Trophoblast cell (in vitro differentiated cells and primary cell): ENCODE results near the gene C8G.

Source experiments
- DNase-seq, 2 donors: peaks; one replicate each; pipeline ENCODE4 v3.0.0-alpha.2; 2016
- H2AFZ ChIP-seq: 2 replicates; pipeline ENCODE4 v1.6.1; 2013; ENCODE audit warnings: low read length, moderate library complexity, mild to moderate bottlenecking; ENCODE audit not compliant: insufficient read depth, poor library complexity
- H2AK5ac ChIP-seq: 2 replicates; pipeline ENCODE4 v1.6.1; 2013; ENCODE audit warnings: mild to moderate bottlenecking, low read length
- H2BK120ac ChIP-seq: 2 replicates; pipeline ENCODE4 v1.6.1; 2013; ENCODE audit warnings: low read length, mild to moderate bottlenecking, moderate library complexity; ENCODE audit not compliant: insufficient read depth, poor library complexity
- H2BK12ac ChIP-seq: 2 replicates; pipeline ENCODE4 v1.6.1; 2013; ENCODE audit warnings: mild to moderate bottlenecking, low read length, moderate library complexity
- H2BK5ac ChIP-seq: 2 replicates; pipeline ENCODE4 v1.6.1; 2013; ENCODE audit warnings: low read length, low read depth, moderate library complexity, mild to moderate bottlenecking; ENCODE audit not compliant: poor library complexity
- H3K14ac ChIP-seq: 2 replicates; pipeline ENCODE4 v1.6.1; 2013; ENCODE audit warnings: mild to moderate bottlenecking, low read length
- H3K18ac ChIP-seq: 2 replicates; pipeline ENCODE4 v1.6.1; 2013; ENCODE audit warnings: mild to moderate bottlenecking, low read length
- H3K23ac ChIP-seq: 2 replicates; pipeline ENCODE4 v1.6.1; 2013; ENCODE audit warnings: low read length
- H3K27ac ChIP-seq: 2 replicates; pipeline ENCODE4 v1.5.1; 2013; ENCODE audit warnings: low read depth, mild to moderate bottlenecking, inconsistent platforms, low read length, moderate library complexity
- H3K27me3 ChIP-seq: 2 replicates; pipeline ENCODE4 v1.6.1; 2013; ENCODE audit warnings: inconsistent platforms, mild to moderate bottlenecking, low read length, moderate library complexity; ENCODE audit not compliant: insufficient read depth
- H3K36me3 ChIP-seq, 2 experiments: 1 replicate in 1 of 2; 2 replicates in 1 of 2; pipeline ENCODE4 v1.6.1; 2013; ENCODE audit warnings: low read length in 2 of 2, mild to moderate bottlenecking in 2 of 2, moderate library complexity in 1 of 2; ENCODE audit not compliant: insufficient read depth in 2 of 2, control insufficient read depth in 1 of 2
- H3K4ac ChIP-seq: 2 replicates; pipeline ENCODE4 v1.6.1; 2013; ENCODE audit warnings: low read depth, mild to moderate bottlenecking, low read length, moderate library complexity
- H3K4me1 ChIP-seq, 2 experiments: 1 replicate in 1 of 2; 2 replicates in 1 of 2; pipeline ENCODE4 v1.6.1; 2013; ENCODE audit warnings: low read length in 2 of 2, mild to moderate bottlenecking in 2 of 2, moderate library complexity in 1 of 2; ENCODE audit not compliant: insufficient read depth in 2 of 2, control insufficient read depth in 1 of 2
- H3K4me2 ChIP-seq: 2 replicates; pipeline ENCODE4 v1.6.1; 2013; ENCODE audit warnings: inconsistent platforms, mild to moderate bottlenecking, low read length, moderate library complexity
- H3K4me3 ChIP-seq: 2 replicates; pipeline ENCODE4 v1.5.1; 2013; ENCODE audit warnings: mild to moderate bottlenecking, low read depth, low read length, inconsistent platforms
- H3K79me1 ChIP-seq: one replicate; pipeline ENCODE4 v1.6.1; 2013; ENCODE audit warnings: low read length
- H3K79me2 ChIP-seq: 2 replicates; pipeline ENCODE4 v1.6.1; 2013; ENCODE audit warnings: low read length, mild to moderate bottlenecking; ENCODE audit not compliant: control insufficient read depth, insufficient read depth, poor library complexity
- H3K9ac ChIP-seq: 2 replicates; pipeline ENCODE4 v1.6.1; 2013; ENCODE audit warnings: mild to moderate bottlenecking, low read length
- H3K9me3 ChIP-seq: 2 replicates; pipeline ENCODE4 v1.6.1; 2013; ENCODE audit warnings: low read depth, mild to moderate bottlenecking, control low read depth, inconsistent platforms, low read length; ENCODE audit not compliant: insufficient read depth
- H4K12ac ChIP-seq: 2 replicates; pipeline ENCODE4 v1.6.1; 2013; ENCODE audit warnings: low read depth, mild to moderate bottlenecking, low read length, moderate library complexity
- H4K8ac ChIP-seq: 2 replicates; pipeline ENCODE4 v1.6.1; 2013; ENCODE audit warnings: low read depth, mild to moderate bottlenecking, low read length, moderate library complexity
- H4K91ac ChIP-seq: one replicate; pipeline ENCODE4 v1.6.1; 2013; ENCODE audit warnings: low read depth, mild to moderate bottlenecking, low read length, moderate library complexity
- WGBS: extraction: QIAGEN DNeasy Blood & Tissue Kit; methylation state at CpG from one replicate; pipeline ENCODE4 v1.1.7; 2013; ENCODE audit warnings: missing lambda C conversion rate; ENCODE audit not compliant: insufficient read length, insufficient coverage; ENCODE audit errors: extremely low coverage; 5-methylcytosine and 5-hydroxymethylcytosine counted together

Gene C8G

DNA sequence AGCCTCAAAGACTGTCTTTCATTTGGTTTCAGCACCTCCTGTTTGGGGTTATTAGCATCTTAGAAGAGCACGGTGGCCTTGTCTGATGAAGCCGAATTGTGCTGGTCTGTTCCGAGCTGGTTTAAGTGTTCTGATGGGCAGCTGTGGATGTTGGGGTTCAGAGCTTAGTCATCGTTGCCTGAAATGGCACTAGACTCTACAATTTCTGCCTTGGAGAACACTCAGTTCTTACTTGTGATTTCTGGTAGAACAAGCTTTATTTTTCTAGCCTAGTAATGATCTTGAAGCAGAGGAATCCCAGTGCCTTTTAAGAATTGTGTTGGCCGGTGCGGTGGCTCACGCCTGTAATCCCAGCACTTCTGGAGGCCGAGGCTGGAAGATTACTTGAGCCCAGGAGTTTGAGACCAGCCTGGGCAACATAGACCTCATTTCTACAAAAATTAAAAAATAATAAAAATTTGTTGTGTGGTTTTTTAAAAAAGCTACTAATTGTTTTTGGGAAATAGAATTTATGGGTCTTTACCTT lies 8.3 kb upstream of the C8G start:
- Histone ChIP-seq H3K18ac (no peak overlapping the region), H2AK5ac (no peak overlapping the region), H3K4me3 (no peak overlapping the region), H2BK12ac (no peak overlapping the region), H3K4me1 (peaks cover 0 to 3% of the 10 kb centered on the region in 2 experiments), H3K9ac (no peak overlapping the region), H3K36me3 (peaks cover 38 to 40% of the 10 kb centered on the region in 2 experiments), H3K4me2 (no peak overlapping the region), H3K23ac (no peak overlapping the region), H2AFZ (no peak overlapping the region), H3K27ac (no peak overlapping the region), H3K79me2 (no peaks in the 10 kb centered on the region), H2BK5ac (no peak overlapping the region), H2BK120ac (no peak overlapping the region), H3K4ac (no peak overlapping the region), H4K12ac (no peak overlapping the region), H3K9me3 (peaks cover 1% of the 10 kb centered on the region), H4K8ac (no peak overlapping the region), H4K91ac (no peak overlapping the region), H3K27me3 (no peaks in the 10 kb centered on the region), H3K14ac (no peak overlapping the region), H3K79me1 (no peaks in the 10 kb centered on the region)
- no peak for DNase-seq
- no CpG with 5 or more reads among the region's 8 CpGs for WGBS

DNA sequence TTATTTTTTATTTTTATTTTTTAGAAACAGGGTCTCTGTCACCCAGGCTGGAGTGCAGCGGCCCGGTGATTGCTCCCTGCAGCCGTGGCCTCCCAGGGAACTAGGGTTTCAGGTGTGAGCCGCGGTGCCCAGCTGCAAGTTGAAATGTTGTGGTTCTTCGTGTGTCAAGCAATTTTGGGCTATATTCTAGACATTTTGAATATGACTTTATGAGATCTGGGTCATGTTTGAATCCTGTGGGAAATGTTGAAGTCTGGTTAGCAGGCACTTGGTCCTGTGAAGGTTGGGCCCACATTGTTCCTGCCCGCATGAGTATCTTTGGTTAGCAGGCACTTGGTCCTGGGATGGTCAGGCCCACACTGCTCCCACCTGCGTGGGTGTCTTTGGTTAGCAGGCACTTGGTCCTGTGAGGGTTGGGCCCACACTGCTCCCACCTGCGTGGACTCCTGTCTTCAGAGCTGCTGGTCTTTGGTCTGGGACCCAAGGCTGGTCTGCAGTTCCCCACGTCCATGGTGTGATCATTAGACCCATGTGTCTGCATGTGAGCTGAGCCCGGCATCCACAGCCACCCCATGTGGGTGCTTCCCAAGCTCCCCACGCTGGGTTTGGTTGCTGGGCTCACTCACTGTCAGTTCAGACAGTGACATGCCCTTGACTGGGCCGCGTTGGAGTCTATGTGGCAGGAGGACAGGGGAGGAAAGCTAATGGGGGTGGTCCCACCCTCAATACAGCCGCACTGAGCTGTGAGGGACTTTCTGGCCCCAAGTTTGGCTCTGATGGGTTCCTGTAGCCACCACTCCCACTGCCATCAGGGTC lies 7.6 kb upstream of the C8G start:
- Histone ChIP-seq H3K79me2 (no peaks in the 10 kb centered on the region), H3K23ac (no peak overlapping the region), H3K18ac (no peak overlapping the region), H3K9ac (no peak overlapping the region), H3K27me3 (no peaks in the 10 kb centered on the region), H2AFZ (no peak overlapping the region), H3K14ac (no peak overlapping the region), H3K9me3 (peaks cover 1% of the 10 kb centered on the region), H3K4ac (no peak overlapping the region), H4K12ac (no peak overlapping the region), H3K4me2 (no peak overlapping the region), H2BK5ac (no peak overlapping the region), H2BK120ac (no peak overlapping the region), H3K79me1 (no peaks in the 10 kb centered on the region), H3K4me3 (no peak overlapping the region), H4K8ac (no peak overlapping the region), H3K36me3 (peaks cover 45 to 46% of the 10 kb centered on the region in 2 experiments), H2AK5ac (no peak overlapping the region), H2BK12ac (no peak overlapping the region), H3K4me1 (peaks cover 0 to 3% of the 10 kb centered on the region in 2 experiments), H3K27ac (no peak overlapping the region), H4K91ac (no peak overlapping the region)
- no CpG with 5 or more reads among the region's 15 CpGs for WGBS
- DNase-seq = no peak

DNA sequence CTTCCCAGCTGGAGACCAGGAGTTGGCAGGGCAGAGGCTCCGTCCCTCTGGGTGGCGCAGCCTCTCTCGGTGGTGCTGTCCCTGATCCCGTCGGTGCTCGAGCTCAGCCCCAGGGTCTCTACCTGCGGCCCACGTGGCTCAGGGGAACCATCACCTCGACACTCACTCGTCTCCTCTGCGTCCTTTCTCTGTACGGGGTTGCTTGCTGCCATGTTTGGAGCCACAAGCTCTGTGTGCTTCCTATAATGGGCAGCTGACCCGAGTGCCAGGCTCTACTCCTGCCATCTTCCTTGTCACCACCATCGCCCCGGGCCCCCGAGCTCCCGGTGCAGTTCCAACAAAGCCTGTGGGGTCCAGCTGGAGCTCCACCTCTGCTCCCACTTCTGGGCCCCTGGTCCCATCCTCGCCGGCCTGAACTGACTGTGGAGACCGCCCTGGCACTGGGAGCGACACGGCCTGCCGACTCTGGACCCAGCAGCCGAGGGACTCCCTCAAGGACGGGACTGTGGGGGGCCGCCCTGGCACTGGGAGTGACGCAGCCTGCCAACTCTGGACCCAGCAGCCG lies 5.5 kb upstream of the C8G start:
- peaks cover 8 to 10% of the 10 kb centered on the region in 2 experiments for H3K4me1 ChIP-seq
- no peak for DNase-seq
- H2AFZ ChIP-seq = no peak overlapping the region
- H2BK5ac ChIP-seq = no peak overlapping the region
- no peak overlapping the region for H4K91ac ChIP-seq
- no peak overlapping the region for H2BK12ac ChIP-seq
- WGBS = no CpG with 5 or more reads among the region's 28 CpGs
- H3K18ac ChIP-seq = no peak overlapping the region
- H3K14ac ChIP-seq = no peak overlapping the region
- no peak overlapping the region for H3K4ac ChIP-seq
- H3K27ac ChIP-seq = no peak overlapping the region
- no peak overlapping the region for H4K8ac ChIP-seq
- no peak overlapping the region for H4K12ac ChIP-seq
- H3K27me3 ChIP-seq = no peaks in the 10 kb centered on the region
- no peak overlapping the region for H3K9ac ChIP-seq
- H3K4me3 ChIP-seq = no peak overlapping the region
- H3K9me3 ChIP-seq = peaks cover 4% of the 10 kb centered on the region
- no peak overlapping the region for H3K23ac ChIP-seq
- H3K79me1 ChIP-seq = peaks cover 11% of the 10 kb centered on the region
- H2BK120ac ChIP-seq = no peak overlapping the region
- peaks cover 49 to 51% of the 10 kb centered on the region in 2 experiments for H3K36me3 ChIP-seq
- H3K79me2 ChIP-seq = peaks cover 13% of the 10 kb centered on the region
- H3K4me2 ChIP-seq = no peak overlapping the region
- no peak overlapping the region for H2AK5ac ChIP-seq

- no peak overlapping the region for H3K4me3 ChIP-seq
- H2AFZ ChIP-seq = no peak overlapping the region
- H4K12ac ChIP-seq = no peak overlapping the region
- no peak overlapping the region for H3K23ac ChIP-seq
- H3K18ac ChIP-seq = no peak overlapping the region
- no peak overlapping the region for H3K9ac ChIP-seq
- H3K36me3 ChIP-seq = peaks cover 49 to 51% of the 10 kb centered on the region in 2 experiments
- no peak overlapping the region for H2BK5ac ChIP-seq
- no peaks in the 10 kb centered on the region for H3K27me3 ChIP-seq
- H3K79me2 ChIP-seq = peaks cover 13% of the 10 kb centered on the region
- H2AK5ac ChIP-seq = no peak overlapping the region
- H4K91ac ChIP-seq = no peak overlapping the region
- H2BK12ac ChIP-seq = no peak overlapping the region
- peaks cover 11% of the 10 kb centered on the region for H3K79me1 ChIP-seq
- no peak overlapping the region for H3K27ac ChIP-seq
- no CpG with 5 or more reads among the region's 16 CpGs for WGBS
- H3K14ac ChIP-seq = no peak overlapping the region
- peaks cover 4% of the 10 kb centered on the region for H3K9me3 ChIP-seq
- no peak overlapping the region for H3K4ac ChIP-seq
- H4K8ac ChIP-seq = no peak overlapping the region
- H3K4me1 ChIP-seq = peaks cover 8 to 13% of the 10 kb centered on the region in 2 experiments
- no peak for DNase-seq
- no peak overlapping the region for H3K4me2 ChIP-seq
- no peak overlapping the region for H2BK120ac ChIP-seq
These were observed 5.0 kb upstream of the C8G start for GRCh38 chr9:136939996-136940525.
